Measurements from ENCODE around the gene TNC. TPM values are rescaled to one million over a fixed set of nuclear protein-coding genes. Genes with fewer than 3 reads are reported as not detected.
A peak's percentile ranks its signal among the peaks of the same experiment; 100 is the strongest.

TNC gene
- total RNA-seq, 4 donors from 2014 or later: 79.7 to 242 (median 161) TPM

DNA sequence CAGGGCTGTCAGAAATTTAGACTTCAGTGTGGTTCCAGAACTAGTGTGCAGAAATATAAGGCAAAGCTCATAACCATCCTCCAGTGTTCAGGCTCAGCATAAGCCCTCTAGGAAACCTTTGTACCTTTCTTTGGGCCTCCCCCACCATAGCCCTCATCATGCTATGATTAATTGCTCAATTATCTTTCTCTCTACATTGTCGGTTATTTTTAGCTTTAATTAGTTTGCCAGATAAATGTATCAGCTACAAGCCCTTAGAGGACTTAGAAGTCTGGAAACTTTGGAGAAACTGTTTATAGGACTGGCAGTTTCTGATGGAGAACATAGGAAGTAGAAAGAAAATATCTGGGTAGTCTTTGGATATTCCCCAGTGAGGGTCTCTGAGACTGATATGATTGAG lies 43.5 kb upstream of the TNC start:
- no peak for DNase-seq
- TF ChIP-seq, protein P1, sequence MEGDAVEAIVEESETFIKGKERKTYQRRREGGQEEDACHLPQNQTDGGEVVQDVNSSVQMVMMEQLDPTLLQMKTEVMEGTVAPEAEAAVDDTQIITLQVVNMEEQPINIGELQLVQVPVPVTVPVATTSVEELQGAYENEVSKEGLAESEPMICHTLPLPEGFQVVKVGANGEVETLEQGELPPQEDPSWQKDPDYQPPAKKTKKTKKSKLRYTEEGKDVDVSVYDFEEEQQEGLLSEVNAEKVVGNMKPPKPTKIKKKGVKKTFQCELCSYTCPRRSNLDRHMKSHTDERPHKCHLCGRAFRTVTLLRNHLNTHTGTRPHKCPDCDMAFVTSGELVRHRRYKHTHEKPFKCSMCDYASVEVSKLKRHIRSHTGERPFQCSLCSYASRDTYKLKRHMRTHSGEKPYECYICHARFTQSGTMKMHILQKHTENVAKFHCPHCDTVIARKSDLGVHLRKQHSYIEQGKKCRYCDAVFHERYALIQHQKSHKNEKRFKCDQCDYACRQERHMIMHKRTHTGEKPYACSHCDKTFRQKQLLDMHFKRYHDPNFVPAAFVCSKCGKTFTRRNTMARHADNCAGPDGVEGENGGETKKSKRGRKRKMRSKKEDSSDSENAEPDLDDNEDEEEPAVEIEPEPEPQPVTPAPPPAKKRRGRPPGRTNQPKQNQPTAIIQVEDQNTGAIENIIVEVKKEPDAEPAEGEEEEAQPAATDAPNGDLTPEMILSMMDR (IDR thresholded peaks at IDR 0.05): no peak
- no peak for TF ChIP-seq POLR2A (IDR thresholded peaks at IDR 0.05)
- Histone ChIP-seq H3K27ac (peak overlapping the region in 1 of 2 donors; percentile 7), H3K9me3 (no peaks in the 10 kb centered on the region), H3K4me1 (peaks cover 0 to 4% of the 10 kb centered on the region in 2 donors), H3K4me3 (no peak overlapping the region), H3K36me3 (no peaks in the 10 kb centered on the region), H3K27me3 (no peaks in the 10 kb centered on the region)
- intact Hi-C loops (cut with DNase I; ENCODE audit: low total_unique reads): no loop called here

DNA sequence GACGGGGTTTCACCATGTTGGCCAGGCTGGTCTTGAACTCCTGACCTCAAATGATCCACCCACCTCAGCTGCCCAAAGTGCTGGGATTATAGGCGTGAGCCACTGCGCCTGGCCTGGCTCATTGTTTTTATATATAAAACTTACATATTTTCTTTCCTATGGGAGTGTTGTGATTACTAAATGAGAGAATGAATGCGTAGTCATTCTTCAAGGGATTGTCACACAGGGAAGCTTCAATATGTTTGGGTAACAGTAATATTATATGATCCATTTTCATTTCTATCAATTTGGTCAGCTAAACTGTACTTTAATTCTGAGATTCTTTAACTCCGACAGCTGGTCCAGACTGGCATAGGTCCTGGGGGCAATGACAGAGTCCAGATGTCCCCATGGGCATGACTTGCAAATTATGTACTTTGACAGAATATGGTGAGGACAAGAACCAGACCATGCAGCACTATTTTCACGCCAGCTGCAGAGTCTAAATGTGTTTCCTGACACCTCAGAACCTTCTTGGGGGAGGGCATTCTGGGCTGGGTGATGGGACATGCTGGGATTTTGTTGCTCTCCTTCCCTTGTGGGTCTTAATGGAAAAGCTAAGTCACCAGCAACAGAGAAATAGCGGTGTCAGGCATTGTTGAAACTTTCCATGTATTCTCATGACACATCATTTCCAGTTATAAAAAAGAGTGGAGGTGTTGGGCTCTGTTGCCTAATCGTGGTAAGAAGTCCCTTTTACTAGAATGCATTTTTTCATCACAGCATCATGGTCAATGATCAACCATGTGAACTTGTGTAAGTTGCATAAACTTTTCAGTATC lies 40.9 kb upstream of the TNC start:
- Histone ChIP-seq H3K27ac (peak overlapping the region; percentile 79 to 93), H3K4me1 (peaks cover 0 to 4% of the 10 kb centered on the region in 2 donors)

DNA sequence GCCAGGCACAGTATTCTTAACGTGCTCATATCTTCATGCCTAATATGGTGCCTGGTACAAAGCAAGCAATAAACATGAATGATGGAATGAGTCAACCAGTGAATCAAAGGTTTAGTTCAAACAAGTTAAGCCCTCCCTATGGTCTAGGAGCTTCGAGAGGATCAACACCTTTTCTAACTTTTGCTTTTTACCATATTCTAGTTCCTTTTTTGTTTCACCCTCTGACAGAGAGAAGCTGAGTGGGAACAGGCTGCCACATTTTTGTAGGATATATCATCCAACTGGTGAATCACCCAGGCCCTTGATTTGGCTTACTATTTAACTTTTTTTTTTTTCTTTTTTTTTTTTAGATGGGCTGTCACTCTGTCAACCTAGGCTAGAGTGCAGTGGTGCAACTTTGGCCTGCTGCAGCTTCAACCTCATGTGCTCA lies 39.3 kb upstream of the TNC start:
- Histone ChIP-seq H3K36me3 (no peaks in the 10 kb centered on the region), H3K4me3 (no peak overlapping the region), H3K27me3 (no peaks in the 10 kb centered on the region), H3K4me1 (peaks cover 0 to 4% of the 10 kb centered on the region in 2 donors), H3K27ac (peak overlapping the region; percentile 79 to 93), H3K9me3 (no peaks in the 10 kb centered on the region)
- intact Hi-C loops (cut with DNase I; ENCODE audit: low total_unique reads): no loop called here
- DNase-seq: peak; percentile 24 to 72
- TF ChIP-seq, protein P1 (IDR thresholded peaks at IDR 0.05): no peak
- no peak for TF ChIP-seq POLR2A (IDR thresholded peaks at IDR 0.05)

More for the DNA sequence above, 40.9 kb upstream of the TNC start:
- no peak for DNase-seq
- TF ChIP-seq, protein P1 (IDR thresholded peaks at IDR 0.05): no peak
- no peak for TF ChIP-seq POLR2A (IDR thresholded peaks at IDR 0.05)
- H3K27me3 ChIP-seq: no peaks in the 10 kb centered on the region
- H3K9me3 ChIP-seq: no peaks in the 10 kb centered on the region
- intact Hi-C loops (cut with DNase I; ENCODE audit: low total_unique reads): no loop called here
- H3K36me3 ChIP-seq: no peaks in the 10 kb centered on the region
- no peak overlapping the region for H3K4me3 ChIP-seq

DNA sequence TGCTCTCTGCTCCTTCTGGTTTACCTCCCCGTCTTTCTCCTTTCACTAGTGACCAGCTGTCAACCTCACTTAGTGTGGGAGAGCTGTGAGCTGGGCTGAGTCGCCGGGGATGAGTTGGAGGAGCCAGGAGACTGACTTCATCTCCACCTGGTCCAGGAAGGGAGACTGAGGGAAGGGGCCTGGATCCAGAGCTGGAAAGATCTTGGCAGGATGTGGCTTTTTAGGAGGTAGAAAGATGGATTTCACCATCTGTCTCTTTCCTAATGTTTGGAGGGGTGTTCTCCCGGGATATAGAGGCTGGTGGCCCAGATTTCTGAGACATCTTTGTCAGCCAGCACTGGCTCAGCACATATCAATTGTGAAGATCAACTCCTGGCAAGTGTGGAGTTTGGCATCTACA lies 37.1 kb upstream of the TNC start:
- Histone ChIP-seq H3K36me3 (no peaks in the 10 kb centered on the region), H3K4me3 (no peak overlapping the region), H3K27me3 (no peaks in the 10 kb centered on the region), H3K9me3 (no peaks in the 10 kb centered on the region), H3K27ac (peak overlapping the region; percentile 42 to 93), H3K4me1 (peaks cover 0 to 4% of the 10 kb centered on the region in 2 donors)
- TF ChIP-seq, protein P1 (IDR thresholded peaks at IDR 0.05): no peak
- no peak for TF ChIP-seq POLR2A (IDR thresholded peaks at IDR 0.05)
- intact Hi-C loops (cut with DNase I; ENCODE audit: low total_unique reads): no loop called here
- no peak for DNase-seq

- Histone ChIP-seq H3K36me3 (no peaks in the 10 kb centered on the region), H3K27ac (peak overlapping the region; percentile 42 to 93), H3K4me3 (no peak overlapping the region), H3K27me3 (no peaks in the 10 kb centered on the region), H3K4me1 (peaks cover 0 to 4% of the 10 kb centered on the region in 2 donors), H3K9me3 (no peaks in the 10 kb centered on the region)
- no peak for DNase-seq
- intact Hi-C loops (cut with DNase I; ENCODE audit: low total_unique reads): no loop called here
- no peak for TF ChIP-seq POLR2A (IDR thresholded peaks at IDR 0.05)
- TF ChIP-seq, protein P1 (IDR thresholded peaks at IDR 0.05): no peak
Measured at GRCh38 chr9:115154617-115155016, 36.7 kb upstream of the TNC start.
